Omental fat pad (tissue), 4 donors: ENCODE data around the gene ASB5. TPM values are rescaled to one million over a fixed set of nuclear protein-coding genes. Genes with fewer than 3 reads are reported as not detected.
"Not testable (repeated sequence)": the region's sequence is repeated elsewhere in the genome, so short reads cannot be mapped to it uniquely, and the experiment has no call there.

ENCODE experiments used
- ATAC-seq: fragments of 150-250 bp; one replicate; pipeline ENCODE4 v1.9.1; 2016; ENCODE audit warnings: mild to moderate bottlenecking, moderate library complexity; ENCODE audit not compliant: low FRiP score
- DNase-seq: peaks from one replicate; pipeline ENCODE4 v3.0.0-alpha.2; 2019; ENCODE audit warnings: low spot score
- total RNA-seq, 4 donors: library from RNA; depleted of rRNA; stranded (reverse); fragments of >200 nt; gene quantifications; one replicate each; pipeline ENCODE4 v1.1.0, GENCODE V29; 2016
- TF ChIP-seq, protein P1 (sequence below), 3 donors: fragments of 450-650 bp; IDR thresholded peaks; one replicate each; pipeline ENCODE4 v1.5.1; 2016 to 2017; ENCODE audit warnings: antibody characterized with exemption in 3 of 3, mild to moderate bottlenecking in 3 of 3, moderate library complexity in 2 of 3

The ASB5 gene
- total RNA-seq, 4 donors from 2014 or later: not detected

DNA sequence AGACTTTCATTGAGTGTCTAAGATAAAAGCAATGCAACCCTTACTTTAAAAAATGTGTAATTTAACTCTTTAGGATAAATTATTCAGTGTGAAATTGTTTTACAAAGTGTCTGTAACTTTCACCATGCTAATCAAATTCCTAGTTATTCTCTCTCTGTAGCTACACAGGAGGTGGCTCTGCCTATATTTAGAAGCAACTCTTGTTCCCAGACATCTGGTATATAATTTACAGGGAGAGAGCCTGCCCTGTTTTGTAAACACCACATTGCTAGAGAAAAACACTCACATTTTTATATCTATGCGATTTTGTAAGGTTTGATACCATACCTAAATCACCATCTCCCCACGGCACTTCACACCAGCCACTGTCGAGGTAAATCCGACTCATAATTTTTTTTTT lies 38.2 kb downstream of the ASB5 start:
- ATAC-seq (no peak), DNase-seq (no peak)
- TF ChIP-seq, protein P1, sequence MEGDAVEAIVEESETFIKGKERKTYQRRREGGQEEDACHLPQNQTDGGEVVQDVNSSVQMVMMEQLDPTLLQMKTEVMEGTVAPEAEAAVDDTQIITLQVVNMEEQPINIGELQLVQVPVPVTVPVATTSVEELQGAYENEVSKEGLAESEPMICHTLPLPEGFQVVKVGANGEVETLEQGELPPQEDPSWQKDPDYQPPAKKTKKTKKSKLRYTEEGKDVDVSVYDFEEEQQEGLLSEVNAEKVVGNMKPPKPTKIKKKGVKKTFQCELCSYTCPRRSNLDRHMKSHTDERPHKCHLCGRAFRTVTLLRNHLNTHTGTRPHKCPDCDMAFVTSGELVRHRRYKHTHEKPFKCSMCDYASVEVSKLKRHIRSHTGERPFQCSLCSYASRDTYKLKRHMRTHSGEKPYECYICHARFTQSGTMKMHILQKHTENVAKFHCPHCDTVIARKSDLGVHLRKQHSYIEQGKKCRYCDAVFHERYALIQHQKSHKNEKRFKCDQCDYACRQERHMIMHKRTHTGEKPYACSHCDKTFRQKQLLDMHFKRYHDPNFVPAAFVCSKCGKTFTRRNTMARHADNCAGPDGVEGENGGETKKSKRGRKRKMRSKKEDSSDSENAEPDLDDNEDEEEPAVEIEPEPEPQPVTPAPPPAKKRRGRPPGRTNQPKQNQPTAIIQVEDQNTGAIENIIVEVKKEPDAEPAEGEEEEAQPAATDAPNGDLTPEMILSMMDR (IDR thresholded peaks at IDR 0.05): no peak

DNA sequence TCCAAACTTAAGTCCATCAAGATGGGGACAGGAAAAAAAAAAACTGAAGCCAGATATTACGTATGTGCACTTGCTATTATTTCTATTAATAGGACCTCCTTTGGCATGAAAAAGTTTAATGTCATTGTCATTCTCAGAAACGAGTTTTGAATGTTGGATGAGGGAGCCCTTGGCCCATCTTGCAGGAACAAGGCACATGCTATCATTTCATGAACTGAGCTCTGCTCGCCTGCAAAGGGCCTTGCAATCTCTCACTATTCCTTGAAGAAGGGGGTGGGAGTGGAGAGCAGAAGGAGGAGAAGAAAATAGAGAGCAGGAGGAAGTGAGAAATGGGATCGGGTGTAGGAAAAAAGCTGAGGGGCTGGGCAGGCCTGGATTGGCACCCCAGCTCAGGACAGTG lies 39.4 kb downstream of the ASB5 start:
- TF ChIP-seq, protein P1 (IDR thresholded peaks at IDR 0.05): no peak
- ATAC-seq (no peak), DNase-seq (no peak)

DNA sequence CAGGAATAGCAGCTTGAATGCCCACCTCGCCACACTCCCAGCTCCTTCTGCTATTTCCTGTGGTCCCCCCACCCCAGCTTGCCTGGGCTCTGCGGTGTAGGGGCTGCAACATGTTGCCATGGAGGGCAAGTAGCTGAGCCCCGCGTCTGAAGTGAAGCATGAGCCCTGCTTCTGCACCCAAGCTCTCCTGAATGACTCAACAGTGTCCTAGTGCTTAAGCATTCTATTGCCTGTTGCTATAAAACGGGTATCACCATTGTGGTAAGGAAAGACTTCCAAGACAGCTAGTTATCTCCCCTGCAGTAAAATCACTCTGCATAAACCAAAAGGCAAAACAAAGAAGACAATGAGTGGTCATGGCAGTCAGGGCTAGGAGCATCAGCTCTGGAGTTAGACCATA lies 42.3 kb downstream of the ASB5 start:
- ATAC-seq (no peak), DNase-seq (no peak)
- TF ChIP-seq, protein P1 (IDR thresholded peaks at IDR 0.05): no peak

DNA sequence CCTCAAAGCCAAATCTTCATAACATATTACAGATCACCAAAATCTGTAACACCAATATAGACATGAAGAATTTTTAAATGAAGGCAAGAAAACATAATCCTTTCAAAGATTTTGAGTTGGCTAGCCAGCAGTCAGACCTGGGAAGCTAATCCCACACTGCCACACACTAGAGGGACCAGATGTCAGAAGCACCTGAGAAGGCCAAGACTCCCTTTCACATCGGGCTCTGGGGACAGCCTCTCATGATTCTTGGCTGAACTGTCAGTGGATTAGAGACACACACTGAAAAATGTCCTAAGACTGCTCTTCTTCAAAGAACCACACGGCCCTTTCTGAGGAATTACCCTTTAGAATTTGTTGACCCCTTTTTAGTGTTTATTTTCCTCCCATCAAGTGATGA lies 45.5 kb downstream of the ASB5 start:
- DNase-seq (no peak), ATAC-seq (no peak)
- TF ChIP-seq, protein P1 (IDR thresholded peaks at IDR 0.05): no peak

DNA sequence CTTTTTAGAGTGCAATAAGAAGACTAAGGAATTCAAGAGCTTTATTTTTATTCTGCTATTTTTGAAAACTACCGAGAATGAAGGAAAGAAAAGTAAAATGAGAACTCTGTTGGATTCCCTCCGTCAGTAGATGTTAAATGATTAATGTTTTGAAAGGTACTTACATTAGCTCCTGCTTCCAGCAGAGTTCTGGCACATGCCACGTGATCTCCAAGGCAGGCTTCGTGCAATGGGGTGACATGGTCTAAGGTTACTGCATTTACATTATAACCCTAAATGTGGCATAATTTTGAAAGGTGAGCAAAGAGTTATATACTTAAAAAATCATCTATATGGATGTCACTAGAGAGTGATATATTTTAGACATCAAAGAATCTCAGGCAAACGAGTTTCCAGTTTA lies 46.9 kb downstream of the ASB5 start:
- ATAC-seq (no peak), DNase-seq (no peak)
- TF ChIP-seq, protein P1 (IDR thresholded peaks at IDR 0.05): no peak

DNA sequence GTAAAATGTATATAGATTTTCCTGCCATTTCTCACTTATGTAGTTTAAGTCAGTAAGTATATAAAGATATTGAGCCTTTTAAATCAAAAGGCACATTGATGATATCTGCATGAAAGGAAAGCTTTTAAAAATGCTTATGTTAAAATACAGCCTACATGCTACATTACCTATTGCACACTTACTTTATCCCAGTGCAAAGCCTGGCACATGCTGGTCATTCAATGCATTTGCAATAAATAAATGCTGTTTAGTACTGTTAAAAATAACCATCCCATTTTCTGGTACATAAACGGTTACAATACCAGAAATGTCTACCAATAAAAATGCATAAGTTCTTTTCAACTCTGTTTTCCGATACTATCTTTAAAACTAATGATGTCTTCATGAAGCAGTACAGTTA lies 51.5 kb downstream of the ASB5 start:
- TF ChIP-seq, protein P1 (IDR thresholded peaks at IDR 0.05): no peak
- DNase-seq (no peak), ATAC-seq (no peak)

DNA sequence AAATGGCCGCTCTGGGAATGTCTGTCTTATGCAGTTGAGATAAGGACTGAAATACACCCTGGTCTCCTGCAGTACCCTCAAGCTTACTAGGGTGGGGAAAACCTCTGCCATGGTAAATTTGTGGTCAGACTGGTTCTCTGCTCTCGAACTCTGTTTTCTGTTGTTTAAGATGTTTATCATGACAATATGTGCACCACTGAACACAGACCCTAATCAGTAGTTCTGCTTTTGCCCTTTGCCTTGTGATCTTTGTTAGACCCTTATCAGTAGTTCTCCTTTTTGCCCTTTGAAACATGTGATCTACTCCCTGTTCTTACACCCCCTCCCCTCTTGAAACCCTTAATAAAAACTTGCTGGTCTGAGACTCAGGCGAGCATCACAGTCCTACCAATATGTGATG lies 56.7 kb downstream of the ASB5 start:
- DNase-seq, ATAC-seq: not testable (repeated sequence)
